ENCODE data around the gene DYNC1I1.

The DYNC1I1 gene

DNA sequence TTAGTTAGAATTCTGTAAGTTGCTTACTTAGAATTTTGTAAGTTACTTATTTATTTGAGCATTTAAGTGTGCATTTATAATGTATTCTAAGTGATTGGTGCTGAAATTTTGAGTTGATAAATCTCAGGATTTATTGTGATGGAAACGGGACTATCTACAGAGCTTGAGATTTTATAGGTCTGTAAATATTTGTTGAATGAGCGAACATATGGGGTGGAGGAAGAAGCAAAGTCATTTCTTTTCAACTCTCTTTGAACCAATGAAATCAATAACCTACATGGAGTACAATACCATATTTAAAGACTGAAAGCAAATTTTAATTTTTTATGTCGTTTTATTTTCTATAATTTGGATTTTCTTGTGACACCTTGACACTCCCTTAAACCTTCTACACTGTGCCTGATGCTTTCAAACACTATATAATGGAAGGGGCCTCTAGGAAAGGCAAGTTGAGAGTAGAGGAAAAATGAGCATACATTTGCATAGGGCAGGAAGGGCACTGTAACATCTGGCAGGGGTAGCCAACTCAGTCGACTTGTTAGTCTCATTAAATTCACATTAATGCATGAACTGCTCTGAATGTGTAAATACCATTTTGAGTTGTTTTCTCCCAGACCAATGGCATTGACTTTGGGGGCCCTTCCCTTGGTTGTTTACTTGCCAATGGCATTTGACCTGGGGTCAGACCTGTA, 204.2 kb downstream of the DYNC1I1 start:
- no peak for DNase-seq

DNA sequence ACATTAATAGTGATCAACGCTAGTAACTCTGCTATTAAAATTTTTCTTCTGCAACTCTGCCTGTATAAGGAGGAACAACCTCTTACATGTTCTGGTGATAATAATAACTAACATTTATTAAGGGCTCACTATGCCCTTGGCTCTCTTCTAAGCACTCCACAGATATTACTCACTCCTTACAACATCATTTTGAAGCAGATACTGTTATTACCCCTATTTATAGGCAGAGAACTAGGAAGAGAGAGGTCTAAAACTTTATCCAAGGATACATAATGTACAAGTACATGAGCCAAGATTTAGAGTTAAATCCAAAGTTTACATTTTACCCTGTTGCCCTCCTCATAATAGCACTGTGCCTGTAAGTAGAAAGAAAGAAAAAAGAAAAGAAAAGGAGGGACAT, 205.6 kb downstream of the DYNC1I1 start:
- DNase-seq = no peak

DNA sequence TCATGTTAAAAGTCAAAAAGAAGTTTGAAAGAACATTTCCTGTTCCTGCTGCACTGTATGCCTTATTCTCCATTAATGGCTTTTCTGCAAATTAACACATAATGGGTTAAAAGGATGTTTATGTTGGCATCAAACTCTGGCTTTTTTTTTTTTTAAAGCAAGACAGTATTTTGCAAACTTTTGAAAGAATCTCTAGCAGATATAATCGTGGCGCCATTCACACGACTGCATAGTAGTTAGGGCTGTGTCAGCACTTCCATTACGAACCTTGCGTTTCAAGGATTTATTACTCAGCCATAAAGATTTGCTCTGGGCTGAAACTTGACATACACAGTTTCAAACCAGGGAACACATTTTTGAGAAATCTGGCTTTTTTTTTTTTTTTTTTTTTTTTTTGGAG, 207.8 kb downstream of the DYNC1I1 start:
- DNase-seq = no peak

DNA sequence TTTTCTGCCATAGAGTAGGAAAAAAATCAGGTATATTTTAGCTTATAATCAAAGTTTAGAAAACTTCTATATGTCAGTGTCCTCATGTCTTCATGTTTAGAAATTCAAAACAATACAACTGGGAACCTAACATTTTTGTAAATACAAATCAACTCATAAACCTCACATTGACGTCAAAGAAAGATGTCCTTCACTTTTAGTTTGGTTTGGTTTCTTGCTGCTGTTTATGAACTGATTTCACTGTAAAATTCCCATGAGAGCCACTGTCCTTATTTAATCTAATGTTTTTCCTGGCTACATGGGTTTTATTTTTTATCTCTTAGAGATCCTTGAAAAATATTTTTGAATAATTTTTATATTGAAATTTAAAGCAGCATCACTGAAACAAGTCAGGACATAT, 208.4 kb downstream of the DYNC1I1 start:
- DNase-seq = no peak

- DNase-seq = no peak
Measured at GRCh38 chr7:95986178-95986764, 213.9 kb downstream of the DYNC1I1 start.

GRCh38 chr7:95989301-95989700, 216.9 kb downstream of the DYNC1I1 start:
- DNase-seq = no peak

- no peak for DNase-seq
Measured at GRCh38 chr7:95993380-95993779, 221.0 kb downstream of the DYNC1I1 start.

GRCh38 chr7:95996174-95996573, 223.8 kb downstream of the DYNC1I1 start:
- DNase-seq = no peak

GRCh38 chr7:95996886-95997285, 224.5 kb downstream of the DYNC1I1 start:
- no peak for DNase-seq

DNA sequence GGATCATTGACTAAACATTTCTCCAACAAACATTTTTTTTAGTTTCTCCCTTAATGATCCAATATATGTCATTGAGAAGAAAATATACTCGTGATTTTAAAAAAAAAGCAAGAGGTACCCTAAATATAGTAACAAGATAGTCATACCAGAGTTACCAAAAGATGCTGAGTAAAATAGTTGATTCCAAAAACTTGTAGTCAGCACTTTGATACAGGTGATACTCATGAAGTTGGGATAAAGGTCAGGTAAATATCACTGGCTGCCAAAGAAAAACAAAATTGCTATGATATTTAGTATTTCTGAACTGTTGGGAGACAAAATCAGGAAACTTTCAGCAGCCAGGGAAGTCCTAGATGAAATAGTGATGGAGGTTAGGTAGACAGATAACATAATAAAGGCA, 225.3 kb downstream of the DYNC1I1 start:
- DNase-seq = no peak

GRCh38 chr7:95999481-95999880, 227.1 kb downstream of the DYNC1I1 start:
- no peak for DNase-seq

GRCh38 chr7:96004578-96004977, 232.2 kb downstream of the DYNC1I1 start:
- no peak for DNase-seq

- no peak for DNase-seq
Measured at GRCh38 chr7:96005271-96005670, 232.9 kb downstream of the DYNC1I1 start.

DNA sequence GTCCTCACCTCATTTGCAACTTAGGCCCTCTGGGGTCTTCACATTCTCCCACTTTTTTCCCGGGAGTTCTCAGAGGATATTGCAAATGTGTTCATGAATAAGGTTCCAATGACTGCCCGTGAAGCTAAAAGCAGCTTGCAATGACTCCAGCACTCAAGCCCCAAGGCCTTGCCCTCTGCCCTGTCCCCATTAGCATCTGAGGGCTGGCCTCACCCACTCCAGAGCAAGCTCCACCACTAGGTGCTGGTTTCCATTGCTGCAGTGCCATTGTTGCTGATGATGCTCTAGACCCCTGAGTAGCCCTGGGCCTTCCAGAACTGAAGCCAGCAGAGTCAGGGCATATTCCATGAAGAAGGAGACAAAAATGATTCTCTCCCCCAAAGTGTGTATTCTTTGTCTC, 236.8 kb downstream of the DYNC1I1 start:
- DNase-seq = no peak

- no peak for DNase-seq
Measured at GRCh38 chr7:96013836-96014235, 241.5 kb downstream of the DYNC1I1 start.

DNA sequence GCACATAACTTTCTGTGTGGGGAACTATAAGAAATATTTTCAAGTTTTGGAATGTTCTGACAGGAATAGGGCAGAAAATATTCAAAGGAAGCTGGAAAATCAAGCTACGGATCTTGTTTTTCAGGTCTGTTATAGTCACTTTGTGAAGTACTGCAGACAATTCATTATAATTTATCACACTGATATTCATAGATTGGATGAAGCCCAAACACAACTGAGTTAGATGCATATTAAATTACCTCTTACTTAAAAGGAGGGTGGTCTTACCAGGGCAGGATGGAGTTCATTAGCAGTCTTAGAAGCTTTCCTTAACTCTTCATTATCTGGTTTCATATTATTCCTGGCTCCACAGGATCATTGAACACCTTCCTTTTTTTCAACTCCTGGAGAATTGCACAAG, 242.3 kb downstream of the DYNC1I1 start:
- no peak for DNase-seq

DNA sequence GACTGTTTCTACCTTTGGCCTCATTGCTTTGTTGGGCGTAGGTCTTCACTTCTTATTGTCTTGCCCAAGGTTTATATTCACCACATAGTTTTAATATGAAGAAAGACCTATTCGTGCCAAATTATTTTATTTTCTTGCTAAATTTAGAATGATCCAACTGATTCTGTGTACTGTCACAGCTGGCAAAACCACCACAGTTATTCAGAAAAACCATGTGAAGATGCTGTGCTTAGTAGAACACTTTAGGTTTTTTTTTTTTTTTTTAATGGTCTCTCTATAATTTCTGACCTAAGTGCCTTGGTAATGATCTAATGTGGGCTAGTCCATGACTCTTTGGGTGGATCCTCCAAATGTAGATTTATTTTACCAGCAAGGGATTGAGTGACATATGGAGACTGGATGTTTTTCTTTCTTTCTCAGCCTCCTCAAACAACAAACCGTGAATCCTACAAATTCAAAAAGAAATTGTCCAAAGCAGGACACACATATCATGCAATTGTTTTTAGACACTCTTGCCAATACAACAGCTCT, 243.8 kb downstream of the DYNC1I1 start:
- DNase-seq = no peak

- DNase-seq = no peak
Measured at GRCh38 chr7:96016735-96017134, 244.4 kb downstream of the DYNC1I1 start.

- no peak for DNase-seq
Measured at GRCh38 chr7:96017877-96018276, 245.5 kb downstream of the DYNC1I1 start.

- DNase-seq = no peak
Measured at GRCh38 chr7:96021568-96021967, 249.2 kb downstream of the DYNC1I1 start.

GRCh38 chr7:96023387-96023786, 251.0 kb downstream of the DYNC1I1 start:
- no peak for DNase-seq

GRCh38 chr7:96026010-96026409, 253.7 kb downstream of the DYNC1I1 start:
- no peak for DNase-seq

DNA sequence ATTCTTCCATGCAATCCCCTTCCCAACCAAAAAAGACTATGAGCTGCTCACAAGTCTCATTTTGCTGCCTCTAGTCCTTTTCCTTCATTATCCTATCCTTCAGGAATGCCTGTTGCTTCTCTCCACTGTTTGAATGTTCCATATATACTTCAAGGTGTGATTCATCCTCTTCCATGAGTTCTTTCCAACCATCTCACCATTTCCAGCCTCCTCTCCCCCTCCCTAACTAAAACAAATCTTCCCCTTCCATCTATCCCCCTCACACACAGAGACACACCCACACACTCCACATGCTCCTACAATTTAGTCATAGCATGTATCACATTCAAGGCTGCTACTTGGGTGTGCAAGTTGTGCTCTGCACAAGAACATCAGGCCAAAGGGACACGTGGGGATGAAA, 254.3 kb downstream of the DYNC1I1 start:
- no peak for DNase-seq

- no peak for DNase-seq
Measured at GRCh38 chr7:96028729-96029128, 256.4 kb downstream of the DYNC1I1 start.

All from activated CD8-positive, alpha-beta memory T cell treated with anti-CD3 and anti-CD28 coated beads for 24 hours (primary cell).